Natural killer cell (primary cell): Measurements from ENCODE around the gene ULBP1. TPM values are rescaled to one million over a fixed set of nuclear protein-coding genes. Genes with fewer than 3 reads are reported as not detected.
"Not testable (repeated sequence)": the region's sequence is repeated elsewhere in the genome, so short reads cannot be mapped to it uniquely, and the experiment has no call there.

Experiments
- ATAC-seq, 3 donors: fragments of 150-1000 bp in 2 of 3; fragments of 200-7000 bp in 1 of 3; cut with Tn5 transposase; 1 replicate in 1 of 3; 2 replicates in 2 of 3; pipeline ENCODE4 v1.10.0; 2021; ENCODE audit warnings: mild to moderate bottlenecking in 2 of 3, moderate library complexity in 2 of 3
- DNase-seq, 2 donors: peaks; one replicate each; pipeline versions ENCODE4 v3.0.0 to v3.0.0-alpha.2; 2013 to 2021; ENCODE audit warnings: mixed read lengths in 1 of 2
- H3K27ac ChIP-seq: one replicate; pipeline ENCODE4 v1.5.1; 2013; ENCODE audit warnings: mild to moderate bottlenecking, low read length
- H3K27me3 ChIP-seq: one replicate; pipeline ENCODE4 v1.6.1; 2013; ENCODE audit warnings: low read length; ENCODE audit not compliant: control insufficient read depth, insufficient read depth
- H3K36me3 ChIP-seq: one replicate; pipeline ENCODE4 v1.6.1; 2013; ENCODE audit warnings: low read length; ENCODE audit not compliant: control insufficient read depth, insufficient read depth
- H3K4me1 ChIP-seq: one replicate; pipeline ENCODE4 v1.6.1; 2013; ENCODE audit warnings: low read length; ENCODE audit not compliant: control insufficient read depth, insufficient read depth
- H3K4me3 ChIP-seq: one replicate; pipeline ENCODE4 v1.5.1; 2013; ENCODE audit warnings: low read length
- H3K9me3 ChIP-seq: one replicate; pipeline ENCODE4 v1.6.1; 2013; ENCODE audit warnings: low read length; ENCODE audit not compliant: control insufficient read depth, insufficient read depth
- H3K27ac Mint-ChIP-seq, 2 donors: one replicate each; pipeline ENCODE4 v1.8.0; 2022; ENCODE audit warnings: mild to moderate bottlenecking in 2 of 2, mixed read lengths in 2 of 2, moderate library complexity in 1 of 2
- H3K27me3 Mint-ChIP-seq, 2 donors: one replicate each; pipeline ENCODE4 v1.8.0; 2022; ENCODE audit warnings: low read depth in 2 of 2, mixed read lengths in 2 of 2
- H3K36me3 Mint-ChIP-seq: one replicate; pipeline ENCODE4 v1.8.0; 2022; ENCODE audit warnings: mixed read lengths
- H3K4me1 Mint-ChIP-seq, 2 donors: one replicate each; pipeline ENCODE4 v1.8.0; 2022; ENCODE audit warnings: mixed read lengths in 2 of 2
- H3K4me3 Mint-ChIP-seq: one replicate; pipeline ENCODE4 v1.8.0; 2022; ENCODE audit warnings: mild to moderate bottlenecking, moderate library complexity, mixed read lengths
- H3K9me3 Mint-ChIP-seq, 2 donors: one replicate each; pipeline ENCODE4 v1.8.0; 2022; ENCODE audit warnings: mixed read lengths in 2 of 2
- WGBS: methylation state at CpG from one replicate; pipeline ENCODE4 v1.1.7; 2013; ENCODE audit warnings: missing lambda C conversion rate; ENCODE audit not compliant: insufficient coverage; 5-methylcytosine and 5-hydroxymethylcytosine counted together
- intact Hi-C: fragments of 100-400 bp; cut with micrococcal nuclease; formaldehyde crosslinking; loops from one replicate; pipeline ENCODE4 v1.14.2; 2022
- total RNA-seq, 4 donors: library from RNA; stranded (reverse); fragments of 120-200 nt in 1 of 4; gene quantifications; one replicate each; pipeline versions ENCODE4 v1.2.3 to v1.2.4, GENCODE V29; 2013 to 2022
- TF ChIP-seq, protein P1 (sequence below): fragments of 200-600 bp; IDR thresholded peaks from one replicate; pipeline ENCODE4 v1.8.0; 2022; ENCODE audit warnings: antibody characterized with exemption

Gene ULBP1
- total RNA-seq, 3 donors from 2014 or later (not counting 1 experiment from before 2014, with no cell fraction given) = 0.18 to 0.23 TPM; not detected in 1

DNA sequence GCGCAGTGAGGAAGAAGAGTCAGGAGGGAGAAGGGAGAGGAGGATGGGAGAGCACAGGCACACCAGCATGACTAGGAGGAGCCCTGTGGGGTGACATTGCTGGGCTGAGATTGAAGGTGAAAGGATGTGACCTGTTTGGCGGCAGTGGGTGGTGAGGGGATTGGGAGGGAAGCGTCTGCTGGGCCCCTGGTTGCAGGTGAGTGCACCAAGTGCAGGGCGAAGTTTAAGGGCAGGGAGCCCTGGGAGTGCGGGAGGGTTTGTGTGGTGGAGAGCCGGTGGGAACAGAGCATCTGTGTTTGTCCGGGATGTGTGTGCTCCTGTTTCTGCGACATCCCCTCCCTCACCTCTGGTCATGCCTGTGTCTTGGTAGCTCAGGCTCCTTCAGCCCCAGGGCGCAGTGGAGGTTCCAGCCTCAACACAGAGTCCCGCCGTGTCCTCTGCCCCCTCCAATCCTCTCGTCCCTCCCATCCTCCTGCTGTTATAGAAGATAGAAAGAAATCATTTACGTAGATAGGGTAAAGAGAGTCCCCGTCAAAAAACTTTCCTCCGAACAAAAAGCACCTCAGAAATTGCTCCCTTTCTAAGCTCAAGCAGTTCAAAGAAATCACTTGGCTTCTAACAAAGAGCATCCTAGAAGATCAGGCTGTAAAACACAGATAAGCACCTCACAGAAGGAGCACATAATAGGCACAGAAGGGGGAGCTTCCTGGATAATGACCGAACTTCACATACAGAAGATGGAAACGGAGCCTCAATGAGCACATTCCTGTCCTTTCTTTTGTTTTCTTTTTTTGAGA lies 25.0 kb downstream of the ULBP1 start:
- no peak for DNase-seq
- intact Hi-C loops = no loop called here
- peaks cover 13% of the 10 kb centered on the region for H3K36me3 Mint-ChIP-seq
- H3K27ac ChIP-seq = no peak overlapping the region
- ATAC-seq = no peak
- no peak overlapping the region for H3K4me3 ChIP-seq
- no peaks in the 10 kb centered on the region for H3K36me3 ChIP-seq
- H3K9me3 ChIP-seq = peaks cover 14% of the 10 kb centered on the region
- TF ChIP-seq, protein P1, sequence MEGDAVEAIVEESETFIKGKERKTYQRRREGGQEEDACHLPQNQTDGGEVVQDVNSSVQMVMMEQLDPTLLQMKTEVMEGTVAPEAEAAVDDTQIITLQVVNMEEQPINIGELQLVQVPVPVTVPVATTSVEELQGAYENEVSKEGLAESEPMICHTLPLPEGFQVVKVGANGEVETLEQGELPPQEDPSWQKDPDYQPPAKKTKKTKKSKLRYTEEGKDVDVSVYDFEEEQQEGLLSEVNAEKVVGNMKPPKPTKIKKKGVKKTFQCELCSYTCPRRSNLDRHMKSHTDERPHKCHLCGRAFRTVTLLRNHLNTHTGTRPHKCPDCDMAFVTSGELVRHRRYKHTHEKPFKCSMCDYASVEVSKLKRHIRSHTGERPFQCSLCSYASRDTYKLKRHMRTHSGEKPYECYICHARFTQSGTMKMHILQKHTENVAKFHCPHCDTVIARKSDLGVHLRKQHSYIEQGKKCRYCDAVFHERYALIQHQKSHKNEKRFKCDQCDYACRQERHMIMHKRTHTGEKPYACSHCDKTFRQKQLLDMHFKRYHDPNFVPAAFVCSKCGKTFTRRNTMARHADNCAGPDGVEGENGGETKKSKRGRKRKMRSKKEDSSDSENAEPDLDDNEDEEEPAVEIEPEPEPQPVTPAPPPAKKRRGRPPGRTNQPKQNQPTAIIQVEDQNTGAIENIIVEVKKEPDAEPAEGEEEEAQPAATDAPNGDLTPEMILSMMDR = no peak
- peaks cover 29% of the 10 kb centered on the region for H3K4me1 ChIP-seq
- peaks cover 20 to 31% of the 10 kb centered on the region in 2 donors for H3K4me1 Mint-ChIP-seq
- no peak overlapping the region for H3K27ac Mint-ChIP-seq
- peaks cover 0 to 5% of the 10 kb centered on the region in 2 donors for H3K9me3 Mint-ChIP-seq
- WGBS = 16% methylated on average over 12 of the region's 17 CpGs
- no peak overlapping the region for H3K4me3 Mint-ChIP-seq
- H3K27me3 Mint-ChIP-seq = peaks cover 80 to 97% of the 10 kb centered on the region in 2 donors
- H3K27me3 ChIP-seq = peaks cover 70% of the 10 kb centered on the region

DNA sequence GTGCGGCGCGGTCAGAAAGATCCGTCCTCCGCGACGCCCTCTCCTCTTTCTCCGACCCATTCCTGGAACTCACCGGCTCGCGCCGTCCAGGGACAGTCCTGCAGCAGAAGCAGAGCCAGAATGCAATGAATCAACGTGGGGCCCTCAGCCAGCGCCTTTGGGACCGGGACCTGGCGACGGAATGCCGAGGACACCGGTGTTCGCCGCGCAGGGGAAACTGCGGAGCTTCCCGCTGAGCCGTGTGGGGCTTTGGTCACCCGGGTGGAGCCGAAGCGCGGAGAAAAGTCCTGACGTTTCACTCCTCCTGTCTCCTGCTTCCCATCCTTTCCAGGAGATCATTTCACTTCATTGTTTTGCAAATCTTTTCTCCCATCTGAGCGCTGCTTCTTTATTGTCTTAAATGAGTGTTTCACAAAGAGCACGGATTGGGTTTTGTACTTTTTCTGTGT lies 26.5 kb downstream of the ULBP1 start:
- intact Hi-C loops = no loop called here
- 4% methylated on average over 31 of the region's 32 CpGs for WGBS

DNA sequence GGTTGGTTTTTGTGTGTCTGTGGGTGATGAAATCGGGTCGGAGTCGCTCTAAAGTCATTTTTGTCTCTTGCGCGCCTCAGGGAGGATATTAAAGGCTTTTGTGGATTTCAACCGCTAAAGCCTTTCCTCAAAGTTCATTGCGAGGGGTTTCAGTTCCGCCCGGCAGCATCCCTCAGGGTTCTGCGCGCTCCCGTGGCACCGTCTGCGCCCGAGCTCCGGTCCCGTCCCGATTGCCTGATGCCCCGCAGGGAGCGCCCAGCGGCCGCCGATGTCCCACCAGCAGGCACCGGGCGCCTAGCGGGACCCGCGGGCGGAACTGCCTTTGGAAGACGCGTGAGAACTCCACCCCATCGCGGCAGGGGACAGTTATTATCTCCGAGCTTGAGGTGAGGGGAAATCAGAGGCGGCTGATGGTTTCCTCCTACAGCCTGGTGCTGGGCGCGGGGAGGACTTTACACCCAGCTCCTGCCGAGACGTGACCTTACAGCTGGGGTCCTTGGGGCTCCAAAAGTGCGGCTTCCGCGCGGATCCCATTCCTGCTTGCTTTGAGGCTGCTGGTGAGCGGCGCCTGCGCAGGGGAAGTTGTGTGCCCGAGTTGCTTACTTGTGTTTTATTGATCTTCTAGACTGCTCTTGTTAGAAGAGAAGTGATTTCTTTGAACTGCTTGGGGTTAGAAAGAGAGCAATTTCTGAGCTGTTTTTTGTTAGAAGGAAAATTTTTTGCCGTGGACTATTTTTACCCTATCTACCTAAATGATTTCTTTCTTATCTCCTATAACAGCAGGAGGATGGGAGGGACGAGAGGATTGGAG lies 27.1 kb downstream of the ULBP1 start:
- H3K27me3 ChIP-seq = peaks cover 69% of the 10 kb centered on the region

More for the DNA sequence above, 26.5 kb downstream of the ULBP1 start:
- Mint-ChIP-seq H3K27me3 (peaks cover 77 to 89% of the 10 kb centered on the region in 2 donors), H3K4me1 (peaks cover 20 to 31% of the 10 kb centered on the region in 2 donors), H3K4me3 (peak overlapping the region; percentile 51), H3K36me3 (peaks cover 7% of the 10 kb centered on the region), H3K27ac (no peak overlapping the region), H3K9me3 (peaks cover 0 to 5% of the 10 kb centered on the region in 2 donors)
- no peak overlapping the region for H3K27ac ChIP-seq
- peak in 1 of 2 donors; percentile 35 for DNase-seq
- peaks cover 29% of the 10 kb centered on the region for H3K4me1 ChIP-seq
- ATAC-seq = peak in 1 of 3 donors; percentile 8
- TF ChIP-seq, protein P1 = no peak
- peak overlapping the region; percentile 2 for H3K4me3 ChIP-seq
- no peaks in the 10 kb centered on the region for H3K36me3 ChIP-seq
- peaks cover 11% of the 10 kb centered on the region for H3K9me3 ChIP-seq
- peaks cover 72% of the 10 kb centered on the region for H3K27me3 ChIP-seq

GRCh38 chr6:149991472-149991795 lies 27.7 kb downstream of the ULBP1 start:
- H3K36me3 Mint-ChIP-seq, H3K4me3 ChIP-seq, H3K36me3 ChIP-seq, intact Hi-C loops, H3K27ac ChIP-seq, H3K9me3 Mint-ChIP-seq: not testable (repeated sequence)
- peaks cover 29% of the 10 kb centered on the region for H3K4me1 ChIP-seq
- ATAC-seq (peak; percentile 63 to 83 (median 80)), DNase-seq (peak in 1 of 2 donors; percentile 35)
- H3K4me3 Mint-ChIP-seq = peak overlapping the region; percentile 51
- peaks cover 75 to 77% of the 10 kb centered on the region in 2 donors for H3K27me3 Mint-ChIP-seq
- H3K4me1 Mint-ChIP-seq = peaks cover 20 to 31% of the 10 kb centered on the region in 2 donors
- 0% methylated on average over 7 of the region's 7 CpGs for WGBS
- peak overlapping the region in 1 of 2 donors; percentile 32 for H3K27ac Mint-ChIP-seq
- peaks cover 64% of the 10 kb centered on the region for H3K27me3 ChIP-seq
- H3K9me3 ChIP-seq = peaks cover 11% of the 10 kb centered on the region

More for the DNA sequence above, 27.1 kb downstream of the ULBP1 start:
- Histone ChIP-seq H3K27ac (no peak overlapping the region), H3K4me3 (peak overlapping the region; percentile 2), H3K36me3 (no peaks in the 10 kb centered on the region), H3K4me1 (peaks cover 29% of the 10 kb centered on the region), H3K9me3 (peaks cover 11% of the 10 kb centered on the region)
- intact Hi-C loops = no loop called here
- H3K4me1 Mint-ChIP-seq = peaks cover 20 to 31% of the 10 kb centered on the region in 2 donors
- peak overlapping the region in 1 of 2 donors; percentile 32 for H3K27ac Mint-ChIP-seq
- under 1% methylated on average over 48 of the region's 49 CpGs for WGBS
- peaks cover 7% of the 10 kb centered on the region for H3K36me3 Mint-ChIP-seq
- TF ChIP-seq, protein P1 = no peak
- peak overlapping the region; percentile 51 for H3K4me3 Mint-ChIP-seq
- H3K27me3 Mint-ChIP-seq = peaks cover 75 to 83% of the 10 kb centered on the region in 2 donors
- ATAC-seq = peak; percentile 45 to 68 (median 54)
- DNase-seq = peak in 1 of 2 donors; percentile 63
- peaks cover 0 to 5% of the 10 kb centered on the region in 2 donors for H3K9me3 Mint-ChIP-seq
